HEK293 (cell line): ENCODE data around the gene OSCAR.

Experiments used
- BCL11B ChIP-seq: fragments of 450-650 bp; formaldehyde crosslinking; IDR thresholded peaks from 2 replicates; pipeline ENCODE4 v1.5.1; 2016; ENCODE audit warnings: low read depth, missing biosample characterization, missing genetic modification characterization
- HOXD13 ChIP-seq: sonication (generic); formaldehyde crosslinking; IDR thresholded peaks from 2 replicates; pipeline ENCODE4 v1.8.0; 2022; ENCODE audit warnings: missing genetic modification reagents, borderline replicate concordance
- KLF10 ChIP-seq: fragments of 450-650 bp; IDR thresholded peaks from 2 replicates; pipeline ENCODE4 v1.5.1; 2018; ENCODE audit warnings: missing biosample characterization, mild to moderate bottlenecking, missing genetic modification characterization
- PATZ1 ChIP-seq: fragments of 450-650 bp; formaldehyde crosslinking; IDR thresholded peaks from 2 replicates; pipeline ENCODE4 v1.5.1; 2016; ENCODE audit warnings: missing biosample characterization, missing genetic modification characterization
- SP3 ChIP-seq: fragments of 450-650 bp; formaldehyde crosslinking; IDR thresholded peaks from 2 replicates; pipeline ENCODE4 v1.5.1; 2016; ENCODE audit warnings: missing biosample characterization, missing genetic modification characterization
- ZBTB26 ChIP-seq: fragments of 450-650 bp; formaldehyde crosslinking; optimal IDR thresholded peaks from 2 replicates; pipeline ENCODE3; 2016; ENCODE audit warnings: missing biosample characterization, mild to moderate bottlenecking, missing genetic modification characterization
- ZNF157 ChIP-seq: fragments of 450-650 bp; formaldehyde crosslinking; IDR thresholded peaks from 2 replicates; pipeline ENCODE4 v1.5.1; 2016; ENCODE audit warnings: missing biosample characterization, missing genetic modification characterization
- ZNF214 ChIP-seq: fragments of 450-650 bp; formaldehyde crosslinking; IDR thresholded peaks from 2 replicates; pipeline ENCODE4 v1.5.1; 2017; ENCODE audit warnings: missing biosample characterization, mild to moderate bottlenecking, missing genetic modification characterization, borderline replicate concordance
- ZNF24 ChIP-seq: fragments of 450-650 bp; formaldehyde crosslinking; IDR thresholded peaks from 2 replicates; pipeline ENCODE4 v1.5.1; 2016; ENCODE audit warnings: missing biosample characterization, missing genetic modification characterization
- ZNF248 ChIP-seq: fragments of 450-650 bp; formaldehyde crosslinking; IDR thresholded peaks from 2 replicates; pipeline ENCODE4 v1.5.1; 2017; ENCODE audit warnings: missing biosample characterization, missing genetic modification characterization
- ZNF324 ChIP-seq: fragments of 450-650 bp; formaldehyde crosslinking; IDR thresholded peaks from 2 replicates; pipeline ENCODE4 v1.5.1; 2016; ENCODE audit warnings: missing biosample characterization, missing genetic modification characterization
- ZNF423 ChIP-seq: fragments of 450-650 bp; formaldehyde crosslinking; IDR thresholded peaks from 2 replicates; pipeline ENCODE4 v1.5.1; 2016; ENCODE audit warnings: missing biosample characterization, missing genetic modification characterization
- ZNF433 ChIP-seq: fragments of 450-650 bp; formaldehyde crosslinking; IDR thresholded peaks from 2 replicates; pipeline ENCODE4 v1.5.1; 2016; ENCODE audit warnings: missing biosample characterization, missing genetic modification characterization, low read depth
- ZNF548 ChIP-seq: fragments of 450-650 bp; formaldehyde crosslinking; IDR thresholded peaks from 2 replicates; pipeline ENCODE4 v1.5.1; 2016; ENCODE audit warnings: missing biosample characterization, missing genetic modification characterization
- ZNF585B ChIP-seq: fragments of 450-650 bp; formaldehyde crosslinking; IDR thresholded peaks from 2 replicates; pipeline ENCODE4 v1.5.1; 2016; ENCODE audit warnings: missing biosample characterization, missing genetic modification characterization
- ZNF660 ChIP-seq: fragments of 450-650 bp; IDR thresholded peaks from 2 replicates; pipeline ENCODE4 v1.5.1; 2018; ENCODE audit warnings: missing biosample characterization, mild to moderate bottlenecking, missing genetic modification characterization
- ZNF664 ChIP-seq: fragments of 450-650 bp; formaldehyde crosslinking; IDR thresholded peaks from 2 replicates; pipeline ENCODE4 v1.5.1; 2016; ENCODE audit warnings: missing biosample characterization, missing genetic modification characterization
- ZNF768 ChIP-seq: fragments of 450-650 bp; formaldehyde crosslinking; IDR thresholded peaks from 2 replicates; pipeline ENCODE4 v1.5.1; 2018; ENCODE audit warnings: missing biosample characterization, mild to moderate bottlenecking, missing genetic modification characterization
- ZSCAN16 ChIP-seq: fragments of 450-650 bp; formaldehyde crosslinking; IDR thresholded peaks from 2 replicates; pipeline ENCODE4 v1.5.1; 2016; ENCODE audit warnings: missing biosample characterization, missing genetic modification characterization
- ZXDB ChIP-seq: fragments of 450-650 bp; formaldehyde crosslinking; IDR thresholded peaks from 2 replicates; pipeline ENCODE4 v1.5.1; 2016; ENCODE audit warnings: missing biosample characterization, missing genetic modification characterization
- TF ChIP-seq, protein P1 (sequence below): fragments of 450-650 bp; formaldehyde crosslinking; IDR thresholded peaks from 2 replicates; pipeline ENCODE4 v1.5.1; 2016; ENCODE audit warnings: missing biosample characterization, missing genetic modification characterization
- TF ChIP-seq, protein P2 (sequence below): fragments of 450-650 bp; formaldehyde crosslinking; IDR thresholded peaks from 2 replicates; pipeline ENCODE4 v1.5.1; 2016; ENCODE audit warnings: missing biosample characterization, missing genetic modification characterization
- TF ChIP-seq, protein P3 (sequence below): fragments of 450-650 bp; formaldehyde crosslinking; IDR thresholded peaks from 2 replicates; pipeline ENCODE4 v1.5.1; 2016; ENCODE audit warnings: missing biosample characterization, missing genetic modification characterization
- TF ChIP-seq, protein P4 (sequence below): fragments of 450-650 bp; IDR thresholded peaks from 2 replicates; pipeline ENCODE4 v1.5.1; 2018; ENCODE audit warnings: missing biosample characterization, missing genetic modification characterization
- TF ChIP-seq, protein P5 (sequence below): fragments of 450-650 bp; formaldehyde crosslinking; IDR thresholded peaks from 2 replicates; pipeline ENCODE4 v1.5.1; 2016; ENCODE audit warnings: missing biosample characterization, missing genetic modification characterization

Gene OSCAR

DNA sequence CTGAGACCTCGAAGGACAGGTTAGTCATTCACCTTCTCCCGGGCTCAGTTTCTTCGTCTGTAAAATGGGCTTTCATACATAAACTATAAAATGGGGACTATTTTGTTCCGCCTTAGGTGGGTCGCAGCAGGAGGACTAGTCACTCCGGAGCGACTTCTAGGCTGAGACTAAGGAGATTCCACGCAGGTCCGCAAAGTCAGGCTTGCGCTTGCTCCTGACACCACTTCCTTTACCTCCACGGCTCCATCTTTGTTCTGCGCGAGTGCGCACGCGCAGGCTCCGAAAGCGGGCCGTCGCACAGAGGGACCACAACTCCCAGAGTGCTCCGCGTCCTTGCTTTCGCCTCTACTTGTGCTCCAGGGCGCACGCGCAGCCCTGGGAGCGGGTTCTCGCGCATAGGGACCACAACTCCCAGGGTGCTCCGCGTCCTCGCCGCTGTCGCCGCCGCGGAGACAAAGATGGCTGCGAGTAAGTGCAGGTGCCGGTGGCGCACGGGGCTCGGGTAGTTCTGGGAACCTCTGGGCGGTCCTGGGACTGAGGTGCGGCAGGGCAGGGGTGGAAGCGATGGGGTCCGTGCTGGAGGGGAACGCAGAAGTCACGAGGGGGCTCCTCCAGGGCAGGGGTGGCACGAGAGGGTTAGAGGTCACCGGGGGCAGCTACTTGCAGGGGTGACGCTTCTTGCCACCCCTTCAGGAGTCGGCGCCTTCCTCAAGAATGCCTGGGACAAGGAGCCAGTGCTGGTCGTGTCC lies 2.0 kb upstream of the OSCAR start, which contains the start of gene NDUFA3 (continued):
- TF ChIP-seq, protein P1, sequence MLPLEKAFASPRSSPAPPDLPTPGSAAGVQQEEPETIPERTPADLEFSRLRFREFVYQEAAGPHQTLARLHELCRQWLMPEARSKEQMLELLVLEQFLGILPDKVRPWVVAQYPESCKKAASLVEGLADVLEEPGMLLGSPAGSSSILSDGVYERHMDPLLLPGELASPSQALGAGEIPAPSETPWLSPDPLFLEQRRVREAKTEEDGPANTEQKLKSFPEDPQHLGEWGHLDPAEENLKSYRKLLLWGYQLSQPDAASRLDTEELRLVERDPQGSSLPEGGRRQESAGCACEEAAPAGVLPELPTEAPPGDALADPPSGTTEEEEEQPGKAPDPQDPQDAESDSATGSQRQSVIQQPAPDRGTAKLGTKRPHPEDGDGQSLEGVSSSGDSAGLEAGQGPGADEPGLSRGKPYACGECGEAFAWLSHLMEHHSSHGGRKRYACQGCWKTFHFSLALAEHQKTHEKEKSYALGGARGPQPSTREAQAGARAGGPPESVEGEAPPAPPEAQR (tag by site-specific recombination), result 0 out of 2 replicates have a peak, but pooled peaks have one; percentile 37
- TF ChIP-seq, protein P2, sequence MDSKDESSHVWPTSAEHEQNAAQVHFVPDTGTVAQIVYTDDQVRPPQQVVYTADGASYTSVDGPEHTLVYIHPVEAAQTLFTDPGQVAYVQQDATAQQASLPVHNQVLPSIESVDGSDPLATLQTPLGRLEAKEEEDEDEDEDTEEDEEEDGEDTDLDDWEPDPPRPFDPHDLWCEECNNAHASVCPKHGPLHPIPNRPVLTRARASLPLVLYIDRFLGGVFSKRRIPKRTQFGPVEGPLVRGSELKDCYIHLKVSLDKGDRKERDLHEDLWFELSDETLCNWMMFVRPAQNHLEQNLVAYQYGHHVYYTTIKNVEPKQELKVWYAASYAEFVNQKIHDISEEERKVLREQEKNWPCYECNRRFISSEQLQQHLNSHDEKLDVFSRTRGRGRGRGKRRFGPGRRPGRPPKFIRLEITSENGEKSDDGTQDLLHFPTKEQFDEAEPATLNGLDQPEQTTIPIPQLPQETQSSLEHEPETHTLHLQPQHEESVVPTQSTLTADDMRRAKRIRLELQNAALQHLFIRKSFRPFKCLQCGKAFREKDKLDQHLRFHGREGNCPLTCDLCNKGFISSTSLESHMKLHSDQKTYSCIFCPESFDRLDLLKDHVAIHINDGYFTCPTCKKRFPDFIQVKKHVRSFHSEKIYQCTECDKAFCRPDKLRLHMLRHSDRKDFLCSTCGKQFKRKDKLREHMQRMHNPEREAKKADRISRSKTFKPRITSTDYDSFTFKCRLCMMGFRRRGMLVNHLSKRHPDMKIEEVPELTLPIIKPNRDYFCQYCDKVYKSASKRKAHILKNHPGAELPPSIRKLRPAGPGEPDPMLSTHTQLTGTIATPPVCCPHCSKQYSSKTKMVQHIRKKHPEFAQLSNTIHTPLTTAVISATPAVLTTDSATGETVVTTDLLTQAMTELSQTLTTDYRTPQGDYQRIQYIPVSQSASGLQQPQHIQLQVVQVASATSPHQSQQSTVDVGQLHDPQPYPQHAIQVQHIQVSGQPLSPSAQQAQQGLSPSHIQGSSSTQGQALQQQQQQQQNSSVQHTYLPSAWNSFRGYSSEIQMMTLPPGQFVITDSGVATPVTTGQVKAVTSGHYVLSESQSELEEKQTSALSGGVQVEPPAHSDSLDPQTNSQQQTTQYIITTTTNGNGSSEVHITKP (tag by site-specific recombination), result peak; percentile 82; the same call in 1 of the 2 replicates
- TF ChIP-seq ZNF157 (tag by site-specific recombination), result no peak
- TF ChIP-seq ZNF214 (tag by site-specific recombination), result no peak
- TF ChIP-seq ZSCAN16 (tag by site-specific recombination), result no peak
- TF ChIP-seq HOXD13, result 0 out of 2 replicates have a peak, but pooled peaks have one; percentile 15
- TF ChIP-seq ZNF423 (tag by site-specific recombination), result no peak
- TF ChIP-seq ZNF585B (tag by site-specific recombination), result no peak
- TF ChIP-seq ZNF248 (tag by site-specific recombination), result no peak
- TF ChIP-seq ZBTB26 (tag by site-specific recombination), result peak; percentile 91
- TF ChIP-seq ZNF548 (tag by site-specific recombination), result no peak
- TF ChIP-seq KLF10 (tag by site-specific recombination), result no peak
- TF ChIP-seq, protein P3, sequence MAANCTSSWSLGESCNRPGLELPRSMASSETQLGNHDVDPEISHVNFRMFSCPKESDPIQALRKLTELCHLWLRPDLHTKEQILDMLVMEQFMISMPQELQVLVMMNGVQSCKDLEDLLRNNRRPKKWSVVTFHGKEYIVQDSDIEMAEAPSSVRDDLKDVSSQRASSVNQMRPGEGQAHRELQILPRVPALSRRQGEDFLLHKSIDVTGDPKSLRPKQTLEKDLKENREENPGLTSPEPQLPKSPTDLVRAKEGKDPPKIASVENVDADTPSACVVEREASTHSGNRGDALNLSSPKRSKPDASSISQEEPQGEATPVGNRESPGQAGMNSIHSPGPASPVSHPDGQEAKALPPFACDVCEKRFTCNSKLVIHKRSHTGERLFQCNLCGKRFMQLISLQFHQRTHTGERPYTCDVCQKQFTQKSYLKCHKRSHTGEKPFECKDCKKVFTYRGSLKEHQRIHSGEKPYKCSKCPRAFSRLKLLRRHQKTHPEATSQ (tag by site-specific recombination), result no peak
- 0 out of 2 replicates have a peak, but pooled peaks have one; percentile 34 for TF ChIP-seq ZNF24 (tag by site-specific recombination)
- TF ChIP-seq ZNF324, result peak; percentile 82
- TF ChIP-seq ZNF664 (tag by site-specific recombination), result peak; percentile 8; the same call in 1 of the 2 replicates
- TF ChIP-seq ZXDB (tag by site-specific recombination), result peak; percentile 85; the same call in 1 of the 2 replicates
- TF ChIP-seq, protein P4, sequence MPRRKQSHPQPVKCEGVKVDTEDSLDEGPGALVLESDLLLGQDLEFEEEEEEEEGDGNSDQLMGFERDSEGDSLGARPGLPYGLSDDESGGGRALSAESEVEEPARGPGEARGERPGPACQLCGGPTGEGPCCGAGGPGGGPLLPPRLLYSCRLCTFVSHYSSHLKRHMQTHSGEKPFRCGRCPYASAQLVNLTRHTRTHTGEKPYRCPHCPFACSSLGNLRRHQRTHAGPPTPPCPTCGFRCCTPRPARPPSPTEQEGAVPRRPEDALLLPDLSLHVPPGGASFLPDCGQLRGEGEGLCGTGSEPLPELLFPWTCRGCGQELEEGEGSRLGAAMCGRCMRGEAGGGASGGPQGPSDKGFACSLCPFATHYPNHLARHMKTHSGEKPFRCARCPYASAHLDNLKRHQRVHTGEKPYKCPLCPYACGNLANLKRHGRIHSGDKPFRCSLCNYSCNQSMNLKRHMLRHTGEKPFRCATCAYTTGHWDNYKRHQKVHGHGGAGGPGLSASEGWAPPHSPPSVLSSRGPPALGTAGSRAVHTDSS, result no peak
- no peak for TF ChIP-seq ZNF768 (tag by site-specific recombination)
- peak; percentile 71 for TF ChIP-seq SP3 (tag by site-specific recombination)
- peak; percentile 29; the same call in 1 of the 2 replicates for TF ChIP-seq PATZ1 (tag by site-specific recombination)
- TF ChIP-seq ZNF660 (tag by site-specific recombination), result 0 out of 2 replicates have a peak, but pooled peaks have one; percentile 38
- TF ChIP-seq ZNF433 (tag by site-specific recombination), result no peak
- TF ChIP-seq BCL11B (tag by site-specific recombination), result peak; percentile 32; the same call in 1 of the 2 replicates
- TF ChIP-seq, protein P5, sequence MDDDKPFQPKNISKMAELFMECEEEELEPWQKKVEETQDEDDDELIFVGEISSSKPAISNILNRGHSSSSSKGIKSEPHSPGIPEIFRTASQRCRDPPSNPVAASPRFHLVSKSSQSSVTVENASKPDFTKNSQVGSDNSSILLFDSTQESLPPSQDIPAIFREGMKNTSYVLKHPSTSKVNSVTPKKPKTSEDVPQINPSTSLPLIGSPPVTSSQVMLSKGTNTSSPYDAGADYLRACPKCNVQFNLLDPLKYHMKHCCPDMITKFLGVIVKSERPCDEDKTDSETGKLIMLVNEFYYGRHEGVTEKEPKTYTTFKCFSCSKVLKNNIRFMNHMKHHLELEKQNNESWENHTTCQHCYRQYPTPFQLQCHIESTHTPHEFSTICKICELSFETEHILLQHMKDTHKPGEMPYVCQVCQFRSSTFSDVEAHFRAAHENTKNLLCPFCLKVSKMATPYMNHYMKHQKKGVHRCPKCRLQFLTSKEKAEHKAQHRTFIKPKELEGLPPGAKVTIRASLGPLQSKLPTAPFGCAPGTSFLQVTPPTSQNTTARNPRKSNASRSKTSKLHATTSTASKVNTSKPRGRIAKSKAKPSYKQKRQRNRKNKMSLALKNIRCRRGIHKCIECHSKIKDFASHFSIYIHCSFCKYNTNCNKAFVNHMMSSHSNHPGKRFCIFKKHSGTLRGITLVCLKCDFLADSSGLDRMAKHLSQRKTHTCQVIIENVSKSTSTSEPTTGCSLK (tag by site-specific recombination), result no peak
